AG04449 (cell line): ENCODE data around the gene RBFOX1.

Experiments
- CTCF ChIA-PET: fragments of 350-600 bp; formaldehyde crosslinking; extraction: SDS; loops from one replicate; lab custom pipeline; 2021; ENCODE audit warnings: antibody characterized with exemption; lab: Yijun Ruan, JAX
- POLR2A ChIA-PET: fragments of 400-600, 350-600 bp; formaldehyde crosslinking; extraction: SDS; loops from one replicate; lab custom pipeline; 2020; ENCODE audit warnings: antibody characterized with exemption, inconsistent platforms; lab: Yijun Ruan, JAX
- DNase-seq: peaks from one replicate; pipeline ENCODE4 v3.0.0-alpha.2; 2010; ENCODE audit warnings: low read depth, low spot score
- H3K4me3 ChIP-seq: 2 replicates; pipeline ENCODE4 v1.5.1; 2011; ENCODE audit warnings: low read depth, mild to moderate bottlenecking, control low read depth, low read length
- CTCF ChIP-seq: IDR thresholded peaks from one replicate; pipeline ENCODE4 v1.5.1; 2011; ENCODE audit warnings: mild to moderate bottlenecking, moderate library complexity, low read length, control low read depth, inconsistent platforms; ENCODE audit not compliant: insufficient read depth; ENCODE audit errors: missing control alignments

RBFOX1 gene

GRCh38 chr16:7361416-7362129, 28.9 kb downstream of the RBFOX1 start:
- H3K4me3 ChIP-seq: no peak overlapping the region
- TF ChIP-seq CTCF: no peak
- no peak for DNase-seq
- ChIA-PET POLR2A (no interaction called here), CTCF (no interaction called here)

GRCh38 chr16:7362231-7362630, 29.6 kb downstream of the RBFOX1 start:
- ChIA-PET POLR2A (no interaction called here), CTCF (no interaction called here)
- no peak for TF ChIP-seq CTCF

GRCh38 chr16:7363422-7364417, 31.1 kb downstream of the RBFOX1 start:
- DNase-seq: no peak
- POLR2A ChIA-PET: no interaction called here
- H3K4me3 ChIP-seq: no peak overlapping the region
- CTCF ChIA-PET: no interaction called here
- no peak for TF ChIP-seq CTCF

More at GRCh38 chr16:7362231-7362630, 29.6 kb downstream of the RBFOX1 start:
- no peak overlapping the region for H3K4me3 ChIP-seq
- DNase-seq: no peak

GRCh38 chr16:7366041-7366440, 33.4 kb downstream of the RBFOX1 start:
- TF ChIP-seq CTCF: no peak
- CTCF ChIA-PET: no interaction called here
- no peak overlapping the region for H3K4me3 ChIP-seq
- POLR2A ChIA-PET: no interaction called here
- DNase-seq: no peak

GRCh38 chr16:7366993-7367880, 34.6 kb downstream of the RBFOX1 start:
- no peak overlapping the region for H3K4me3 ChIP-seq
- TF ChIP-seq CTCF: no peak
- DNase-seq: no peak
- ChIA-PET CTCF (no interaction called here), POLR2A (no interaction called here)
